GM21423 (cell line): Measurements from ENCODE around the gene TPPP3.

Source experiments
- ATAC-seq: cut with Tn5 transposase; IDR thresholded peaks from one replicate; pipeline ENCODE4 v1.9.1; 2021; ENCODE audit warnings: mild to moderate bottlenecking, moderate library complexity; ENCODE audit not compliant: unreplicated experiment

The TPPP3 gene

DNA sequence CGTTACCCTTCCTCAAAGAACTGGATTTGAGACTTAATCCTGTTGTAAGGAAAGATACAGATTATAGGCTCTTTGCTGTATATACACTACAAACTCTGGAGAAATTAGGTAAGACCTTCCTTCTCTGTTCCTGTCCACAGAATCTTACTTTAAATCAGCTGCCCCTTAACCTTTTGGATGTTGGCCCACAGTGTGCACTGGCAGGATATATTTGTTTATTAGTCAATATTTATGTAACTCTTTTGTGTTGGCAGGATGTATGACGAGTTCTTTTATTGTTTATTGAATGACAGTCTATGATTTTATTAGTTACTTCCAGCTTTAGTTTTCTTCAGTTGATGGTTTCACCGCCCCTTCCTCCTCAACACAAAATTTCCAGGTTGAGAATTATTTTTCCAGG, 47.0 kb downstream of the TPPP3 start:
- no peak for ATAC-seq

DNA sequence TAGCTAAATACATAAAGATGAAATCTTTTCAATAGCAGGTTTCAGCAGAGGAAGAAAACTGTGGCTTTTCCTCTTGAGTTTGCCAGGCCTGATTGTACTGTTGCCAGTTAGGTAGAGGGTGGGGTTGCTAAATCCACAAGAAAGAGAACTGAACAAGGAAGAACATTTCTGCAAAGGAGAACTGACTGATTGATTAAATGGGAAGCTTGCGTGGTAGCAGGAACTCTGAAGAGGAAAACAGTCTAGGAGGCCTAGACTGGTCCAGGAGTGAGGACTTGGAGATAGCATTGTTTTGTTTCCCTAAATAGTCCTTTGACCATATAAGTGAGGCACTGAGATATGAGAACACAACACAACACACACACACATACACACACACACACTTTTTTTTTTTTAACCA, 47.9 kb downstream of the TPPP3 start:
- ATAC-seq = no peak

DNA sequence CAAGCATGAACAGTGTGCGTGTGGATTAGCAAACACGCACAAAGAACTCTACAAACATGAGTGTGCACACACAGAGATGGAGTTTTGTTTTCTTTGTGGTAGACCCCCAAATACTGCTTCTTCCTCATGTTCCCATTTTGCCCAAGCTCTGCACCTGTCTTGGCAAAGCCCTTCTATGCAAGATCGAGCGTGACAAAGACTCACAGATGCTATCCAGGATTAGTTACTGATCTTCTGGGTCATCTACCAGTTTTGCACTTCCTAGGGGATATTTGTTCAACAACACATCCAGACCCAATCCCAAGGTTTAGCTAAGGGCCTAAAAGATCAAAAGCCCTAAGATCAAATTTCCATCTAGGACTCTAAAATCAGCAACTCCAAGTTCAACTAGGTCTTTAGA, 50.7 kb downstream of the TPPP3 start:
- no peak for ATAC-seq

DNA sequence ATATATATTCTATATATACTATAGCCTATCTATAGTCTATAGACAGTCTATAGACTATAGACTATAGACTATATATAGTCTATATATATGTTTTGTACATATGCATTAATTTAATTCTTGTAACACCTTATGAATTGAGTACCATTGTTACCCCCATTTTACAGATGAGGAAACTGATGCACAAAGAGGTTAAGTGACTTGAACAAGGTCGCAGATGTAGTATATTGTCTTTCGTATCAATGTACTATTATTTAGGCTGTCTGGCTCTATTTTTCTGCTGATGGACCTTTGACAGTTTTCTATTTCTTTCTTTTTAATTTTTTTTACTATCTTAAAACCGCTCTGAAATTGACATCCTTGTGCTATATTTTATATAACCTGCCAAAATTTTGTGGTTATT, 52.0 kb downstream of the TPPP3 start:
- ATAC-seq = no peak
